NT2/D1 (cell line): Measurements from ENCODE around the gene CEBPG.
A peak's percentile ranks its signal among the peaks of the same experiment; 100 is the strongest.

ENCODE experiments used
- DNase-seq: peaks from one replicate; pipeline ENCODE4 v3.0.0-alpha.2; 2011; ENCODE audit warnings: low read depth, low spot score
- H3K27me3 ChIP-seq: 2 replicates; pipeline ENCODE4 v1.6.0; 2011; ENCODE audit warnings: mild to moderate bottlenecking; ENCODE audit not compliant: insufficient read length, insufficient read depth
- H3K36me3 ChIP-seq: 2 replicates; pipeline ENCODE4 v1.6.1; 2011; ENCODE audit warnings: mild to moderate bottlenecking, low read length, mixed read lengths; ENCODE audit not compliant: insufficient read depth, insufficient read length
- H3K4me1 ChIP-seq: 2 replicates; pipeline ENCODE4 v1.5.1; 2011; ENCODE audit not compliant: insufficient read depth, insufficient read length
- H3K4me3 ChIP-seq: 2 replicates; pipeline ENCODE4 v1.5.1; 2011; ENCODE audit warnings: low read depth; ENCODE audit not compliant: insufficient read length
- H3K9ac ChIP-seq: 2 replicates; pipeline ENCODE4 v1.6.0; 2011; ENCODE audit warnings: low read depth; ENCODE audit not compliant: insufficient read length
- H3K9me3 ChIP-seq: 2 replicates; pipeline ENCODE4 v1.5.1; 2011; ENCODE audit warnings: mild to moderate bottlenecking, low read length; ENCODE audit not compliant: insufficient read depth
- SUZ12 ChIP-seq: IDR thresholded peaks from 2 replicates; pipeline ENCODE4 v1.6.1; 2011; ENCODE audit not compliant: insufficient read length, insufficient read depth; ENCODE audit errors: extremely low read depth
- YY1 ChIP-seq: IDR thresholded peaks from 2 replicates; pipeline ENCODE4 v1.6.1; 2011; ENCODE audit not compliant: insufficient read length, insufficient read depth
- ZNF274 ChIP-seq: IDR thresholded peaks from 2 replicates; pipeline ENCODE4 v1.6.1; 2011; ENCODE audit warnings: mild to moderate bottlenecking, low read depth, low read length

The CEBPG gene

DNA sequence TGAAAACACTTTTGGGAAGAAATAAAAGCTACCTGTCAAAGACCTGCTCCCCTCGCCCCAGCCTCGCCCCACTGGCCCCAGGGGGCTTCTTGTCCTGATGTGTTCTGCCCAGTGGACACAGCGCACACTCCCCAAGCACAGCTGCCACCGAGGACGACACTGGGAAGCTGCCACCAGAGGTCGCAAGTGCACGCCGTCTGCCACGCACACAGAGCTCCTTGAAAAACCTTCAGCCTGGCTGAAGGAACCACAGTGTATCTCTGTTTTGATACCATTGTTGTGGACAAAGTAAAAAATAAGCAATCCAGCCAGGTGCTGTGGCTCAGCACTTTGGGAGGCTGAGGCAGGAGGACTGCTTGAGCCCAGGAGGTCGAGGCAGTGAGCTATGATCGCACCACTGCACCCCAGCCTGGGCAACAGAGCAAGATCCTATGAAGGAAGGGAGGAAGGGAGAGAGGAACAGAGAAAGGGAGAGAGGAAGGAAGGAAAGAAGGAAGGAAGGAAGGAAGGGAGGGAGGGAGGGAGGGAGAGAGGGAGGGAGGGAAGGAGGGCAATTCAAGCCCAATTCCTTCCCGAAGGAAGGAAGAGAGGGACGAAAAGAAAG is 57.3 kb downstream of the CEBPG start:
- H3K9me3 ChIP-seq: no peaks in the 10 kb centered on the region
- H3K9ac ChIP-seq: no peak overlapping the region
- no peaks in the 10 kb centered on the region for H3K27me3 ChIP-seq
- TF ChIP-seq ZNF274 (no peak), SUZ12 (no peak), YY1 (no peak)
- H3K36me3 ChIP-seq: no peaks in the 10 kb centered on the region
- DNase-seq: peak; percentile 43
- no peak overlapping the region for H3K4me3 ChIP-seq
- H3K4me1 ChIP-seq: peaks cover 8% of the 10 kb centered on the region

DNA sequence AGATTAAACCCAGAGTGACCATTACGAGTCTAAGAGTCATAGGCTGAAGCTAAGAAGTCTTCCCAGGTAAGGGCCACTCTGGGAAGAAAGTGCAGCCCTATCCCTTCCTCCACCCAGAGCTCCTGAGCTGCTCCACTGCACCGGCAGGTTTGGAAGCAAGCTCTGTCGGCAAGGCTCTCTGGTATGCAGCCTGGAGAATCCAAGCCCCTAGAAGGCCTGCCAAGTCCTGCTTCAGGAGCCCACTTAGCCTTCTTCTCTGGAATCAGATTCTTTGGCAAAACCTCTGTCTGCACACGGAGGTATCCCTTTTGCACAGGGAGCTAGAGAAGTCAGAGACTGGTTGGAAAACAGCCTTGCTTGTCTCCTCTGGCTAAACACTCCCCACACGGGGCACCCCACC is 58.5 kb downstream of the CEBPG start:
- no peaks in the 10 kb centered on the region for H3K9me3 ChIP-seq
- H3K4me3 ChIP-seq: no peak overlapping the region
- no peak overlapping the region for H3K9ac ChIP-seq
- H3K36me3 ChIP-seq: no peaks in the 10 kb centered on the region
- DNase-seq: no peak
- peaks cover 8% of the 10 kb centered on the region for H3K4me1 ChIP-seq
- no peak for TF ChIP-seq ZNF274
- TF ChIP-seq SUZ12: no peak
- no peak for TF ChIP-seq YY1
- no peaks in the 10 kb centered on the region for H3K27me3 ChIP-seq
